ACC112 (cell line): ENCODE results near the gene FAM153A.
"Not testable (repeated sequence)": the region's sequence is repeated elsewhere in the genome, so short reads cannot be mapped to it uniquely, and the experiment has no call there.

Source experiments
- H2AFZ ChIP-seq: fragments of 200-600 bp; sonication (generic); one replicate; pipeline ENCODE4 v1.6.0; 2017; ENCODE audit warnings: antibody characterized with exemption, low read length; ENCODE audit not compliant: unreplicated experiment
- H3K27ac ChIP-seq: fragments of 200-600 bp; sonication (generic); 2 replicates; pipeline ENCODE4 v1.5.1; 2014; ENCODE audit warnings: low read depth, mild to moderate bottlenecking, antibody characterized with exemption, low read length, moderate library complexity
- H3K27me3 ChIP-seq: fragments of 200-600 bp; sonication (generic); 2 replicates; pipeline ENCODE4 v1.6.1; 2014; ENCODE audit warnings: mild to moderate bottlenecking, antibody characterized with exemption, low read length, moderate library complexity, mixed read lengths; ENCODE audit not compliant: insufficient read depth
- H3K36me3 ChIP-seq: fragments of 200-600 bp; sonication (generic); 2 replicates; pipeline ENCODE4 v1.6.1; 2016; ENCODE audit warnings: mild to moderate bottlenecking, antibody characterized with exemption, low read length, moderate library complexity, mixed read lengths; ENCODE audit not compliant: insufficient read depth
- H3K4me1 ChIP-seq: fragments of 200-600 bp; sonication (generic); one replicate; pipeline ENCODE4 v1.6.1; 2016; ENCODE audit warnings: low read length, mixed read lengths; ENCODE audit not compliant: insufficient read depth, unreplicated experiment, control insufficient read depth
- H3K4me3 ChIP-seq: fragments of 200-600 bp; sonication (generic); 2 replicates; pipeline ENCODE4 v1.5.1; 2014; ENCODE audit warnings: mild to moderate bottlenecking, low read depth, low read length
- H3K79me2 ChIP-seq: fragments of 200-600 bp; sonication (generic); one replicate; pipeline ENCODE4 v1.6.0; 2016; ENCODE audit warnings: low read length; ENCODE audit not compliant: control insufficient read depth, unreplicated experiment, insufficient read depth

The FAM153A gene

GRCh38 chr5:177801427-177801826 is 18.7 kb upstream of the FAM153A start:
- not testable (repeated sequence) for H3K36me3 ChIP-seq, H3K27ac ChIP-seq, H3K4me3 ChIP-seq, H3K4me1 ChIP-seq, H2AFZ ChIP-seq, H3K27me3 ChIP-seq, H3K79me2 ChIP-seq

GRCh38 chr5:177798237-177798840 is 15.6 kb upstream of the FAM153A start:
- not testable (repeated sequence) for H3K36me3 ChIP-seq, H3K4me1 ChIP-seq, H3K79me2 ChIP-seq, H3K4me3 ChIP-seq, H2AFZ ChIP-seq, H3K27ac ChIP-seq, H3K27me3 ChIP-seq

DNA sequence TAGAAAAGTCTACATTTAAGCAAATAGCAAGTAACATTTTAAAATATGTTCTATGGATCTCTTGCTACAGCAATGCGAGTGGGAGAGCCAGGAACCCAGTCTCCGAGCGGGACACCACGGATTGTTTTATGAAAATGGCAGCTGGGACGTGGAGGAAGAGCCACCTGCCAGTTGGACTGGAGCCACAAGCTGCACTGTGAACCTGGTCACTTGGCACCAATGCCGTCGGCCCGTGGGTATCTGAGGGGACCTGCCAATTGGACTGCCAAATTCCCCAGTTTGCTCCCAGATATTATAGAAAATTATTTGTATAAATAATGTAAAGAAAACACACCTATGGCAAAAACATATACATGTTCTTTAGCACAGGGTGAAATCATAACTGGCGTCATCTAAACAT is 10.6 kb upstream of the FAM153A start:
- H3K4me3 ChIP-seq, H3K79me2 ChIP-seq, H3K36me3 ChIP-seq, H3K4me1 ChIP-seq, H3K27me3 ChIP-seq, H2AFZ ChIP-seq, H3K27ac ChIP-seq: not testable (repeated sequence)

GRCh38 chr5:177791649-177792048 is 8.9 kb upstream of the FAM153A start:
- not testable (repeated sequence) for H3K79me2 ChIP-seq, H3K27me3 ChIP-seq, H2AFZ ChIP-seq, H3K36me3 ChIP-seq, H3K27ac ChIP-seq, H3K4me1 ChIP-seq, H3K4me3 ChIP-seq

DNA sequence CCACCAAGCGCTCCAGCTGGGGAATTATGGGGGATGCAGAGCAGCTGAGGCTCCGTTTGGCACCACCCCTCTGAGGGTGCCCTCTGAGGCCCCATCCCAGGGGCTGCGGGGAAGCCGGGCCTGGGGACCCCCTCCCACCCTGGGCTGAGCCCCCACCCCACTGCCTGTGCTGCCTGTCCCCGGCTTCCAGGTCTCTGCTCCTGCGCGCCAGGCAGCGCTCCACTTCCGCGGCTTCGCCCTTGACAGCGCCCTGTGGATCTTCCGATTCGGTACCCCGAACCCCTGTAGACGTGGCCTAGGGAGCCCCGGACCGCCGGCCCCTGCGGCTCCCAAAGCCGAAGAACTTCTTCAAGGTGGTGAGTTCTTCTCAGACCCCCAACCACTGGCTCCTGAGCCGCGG is 530 bp downstream of the FAM153A start:
- not testable (repeated sequence) for H3K79me2 ChIP-seq, H3K27me3 ChIP-seq, H2AFZ ChIP-seq, H3K4me1 ChIP-seq, H3K36me3 ChIP-seq, H3K27ac ChIP-seq, H3K4me3 ChIP-seq

DNA sequence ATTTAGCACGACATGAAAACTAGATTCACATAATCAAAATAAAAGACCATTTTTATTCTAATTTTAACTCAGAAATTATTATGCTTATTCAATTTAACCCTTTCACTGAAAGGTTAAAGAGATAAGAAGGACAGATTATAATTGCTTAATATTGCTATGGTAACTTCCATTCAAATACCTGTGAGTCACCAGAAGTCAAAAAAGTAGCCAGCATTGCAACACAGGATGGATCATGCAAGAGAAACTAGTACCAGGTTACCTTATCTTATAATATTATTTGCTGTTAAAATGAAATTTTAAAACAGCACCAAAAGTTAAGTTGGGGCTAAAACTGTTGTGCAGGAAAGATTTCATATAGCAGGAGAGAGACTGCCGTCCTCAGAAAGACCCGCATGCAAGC is 11.5 kb downstream of the FAM153A start:
- H2AFZ ChIP-seq, H3K4me1 ChIP-seq, H3K79me2 ChIP-seq, H3K27ac ChIP-seq, H3K27me3 ChIP-seq, H3K4me3 ChIP-seq, H3K36me3 ChIP-seq: not testable (repeated sequence)

DNA sequence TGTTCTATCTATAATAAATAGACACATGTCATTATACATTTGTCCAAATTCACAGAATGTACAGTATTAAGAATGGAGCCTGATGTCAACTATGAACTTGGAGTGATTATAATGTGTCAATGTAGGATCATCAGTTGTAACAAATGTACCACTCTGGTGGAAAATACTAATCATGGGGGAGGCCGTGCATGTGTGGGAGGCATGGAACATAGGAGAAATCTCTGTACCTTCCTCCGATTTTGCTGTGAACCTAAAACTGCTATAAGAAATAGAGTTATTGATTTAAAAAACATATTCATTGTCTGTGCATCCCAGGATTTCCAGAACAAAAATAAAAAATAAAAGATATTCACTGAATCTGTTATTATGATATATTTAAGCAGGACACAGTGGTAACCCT is 12.1 kb downstream of the FAM153A start:
- H3K27ac ChIP-seq, H3K79me2 ChIP-seq, H3K4me3 ChIP-seq, H3K4me1 ChIP-seq, H3K36me3 ChIP-seq, H2AFZ ChIP-seq, H3K27me3 ChIP-seq: not testable (repeated sequence)

DNA sequence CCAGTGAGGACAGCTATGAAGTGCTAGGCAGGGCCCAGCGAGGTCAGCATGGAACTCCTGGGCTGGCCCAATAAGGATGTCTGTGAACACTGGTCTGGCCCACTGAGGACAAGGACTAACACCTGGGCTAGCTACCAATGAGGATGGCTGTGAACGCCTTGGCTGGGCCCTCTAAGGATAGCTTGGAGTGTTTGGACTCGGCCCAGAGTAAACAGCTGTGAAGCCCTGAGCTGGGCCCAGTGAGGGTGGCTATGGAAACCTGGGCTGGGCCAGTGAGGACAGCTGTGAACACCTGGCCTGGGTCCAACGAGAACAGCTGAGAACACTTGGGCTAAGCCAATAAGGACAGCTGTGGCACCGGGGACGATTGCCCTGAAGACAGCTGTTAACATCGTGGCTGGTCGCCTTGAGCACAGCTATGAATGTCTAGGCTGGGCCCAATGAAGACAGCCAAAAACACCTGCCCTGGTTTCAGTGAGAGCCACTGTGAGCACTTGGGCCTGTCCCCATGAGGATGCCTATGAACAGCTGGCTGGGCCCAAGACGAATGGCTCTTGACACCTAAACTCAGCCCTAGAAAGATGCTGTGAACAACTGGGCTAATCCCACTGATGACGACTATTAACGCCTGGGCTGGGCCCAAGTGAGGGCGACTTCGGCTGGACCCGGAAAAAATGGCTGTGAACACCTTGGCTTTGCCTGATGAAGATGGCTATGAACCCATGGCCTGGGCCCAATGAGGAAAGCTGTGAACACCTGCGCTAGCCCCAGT is 18.8 kb downstream of the FAM153A start:
- H3K4me1 ChIP-seq, H3K27ac ChIP-seq, H3K79me2 ChIP-seq, H2AFZ ChIP-seq, H3K4me3 ChIP-seq, H3K36me3 ChIP-seq, H3K27me3 ChIP-seq: not testable (repeated sequence)

- H3K27ac ChIP-seq, H2AFZ ChIP-seq, H3K4me1 ChIP-seq, H3K79me2 ChIP-seq, H3K27me3 ChIP-seq, H3K4me3 ChIP-seq, H3K36me3 ChIP-seq: not testable (repeated sequence)
Measured at GRCh38 chr5:177760954-177761353, 21.7 kb downstream of the FAM153A start.

GRCh38 chr5:177747354-177747753 is 35.3 kb downstream of the FAM153A start:
- H3K27me3 ChIP-seq, H3K4me3 ChIP-seq, H3K36me3 ChIP-seq, H3K79me2 ChIP-seq, H2AFZ ChIP-seq, H3K27ac ChIP-seq, H3K4me1 ChIP-seq: not testable (repeated sequence)

GRCh38 chr5:177724858-177725257 is 57.8 kb downstream of the FAM153A start:
- H2AFZ ChIP-seq, H3K4me3 ChIP-seq, H3K4me1 ChIP-seq, H3K79me2 ChIP-seq, H3K27me3 ChIP-seq, H3K27ac ChIP-seq, H3K36me3 ChIP-seq: not testable (repeated sequence)
